Astrocyte of the cerebellum (primary cell): ENCODE results near the gene FAM3A.
"Not testable (repeated sequence)": the region's sequence is repeated elsewhere in the genome, so short reads cannot be mapped to it uniquely, and the experiment has no call there.

Source experiments
- DNase-seq: peaks from one replicate; pipeline ENCODE4 v3.0.0-alpha.2; 2011; ENCODE audit warnings: low read depth
- H3K4me3 ChIP-seq: 2 replicates; pipeline ENCODE4 v1.5.1; 2011; ENCODE audit warnings: mild to moderate bottlenecking, low read depth, low read length, moderate library complexity
- CTCF ChIP-seq: IDR thresholded peaks from 2 replicates; pipeline ENCODE4 v1.5.1; 2012; ENCODE audit warnings: low read length, low read depth, moderate library complexity, mild to moderate bottlenecking; ENCODE audit errors: missing control alignments
- in situ Hi-C: cut with HindIII; loops from 2 replicates; pipeline ENCODE4 v1.10.0; 2017; ENCODE audit warnings: low sequenced_read_pairs

Gene FAM3A

GRCh38 chrX:154515966-154516655 lies at the start of gene FAM3A:
Gene FAM3A (minus strand): TSS chrX:154516232. CDS start chrX:154515772, 460 bp downstream.
- H3K4me3 ChIP-seq = peak within 1 kb of the TSS; percentile 59
- peak; percentile 55 for DNase-seq
- TF ChIP-seq CTCF = no peak
- in situ Hi-C loops = no loop called here

- H3K4me3 ChIP-seq, in situ Hi-C loops, DNase-seq: not testable (repeated sequence)
These were observed 46.3 kb upstream of the FAM3A start for GRCh38 chrX:154562295-154562694.

- H3K4me3 ChIP-seq, in situ Hi-C loops, DNase-seq: not testable (repeated sequence)
These were observed 44.3 kb upstream of the FAM3A start for GRCh38 chrX:154560326-154560725.

- not testable (repeated sequence) for H3K4me3 ChIP-seq
These were observed 42.9 kb upstream of the FAM3A start for GRCh38 chrX:154558896-154559295.

GRCh38 chrX:154558060-154558690 lies 42.1 kb upstream of the FAM3A start:
- in situ Hi-C loops, DNase-seq, H3K4me3 ChIP-seq: not testable (repeated sequence)

More at GRCh38 chrX:154558896-154559295, 42.9 kb upstream of the FAM3A start:
- DNase-seq, in situ Hi-C loops: not testable (repeated sequence)

- DNase-seq, in situ Hi-C loops, H3K4me3 ChIP-seq: not testable (repeated sequence)
These were observed 36.2 kb upstream of the FAM3A start for GRCh38 chrX:154552112-154552806.

- TF ChIP-seq CTCF = no peak
- DNase-seq = no peak
- in situ Hi-C loops = no loop called here
- no peak overlapping the region for H3K4me3 ChIP-seq
These were observed 33.7 kb upstream of the FAM3A start for GRCh38 chrX:154549766-154550165.

- in situ Hi-C loops = no loop called here
- peak overlapping the region; percentile 75 for H3K4me3 ChIP-seq
- no peak for TF ChIP-seq CTCF
- no peak for DNase-seq
These were observed 31.9 kb upstream of the FAM3A start for GRCh38 chrX:154548028-154548316.

GRCh38 chrX:154547245-154548027 lies 31.4 kb upstream of the FAM3A start, which contains the start of gene IKBKG:
Gene IKBKG (plus strand): TSS chrX:154547620. CDS start chrX:154552003, 4,383 bp downstream.
- peak within 1 kb of the TSS; percentile 75 for H3K4me3 ChIP-seq
- TF ChIP-seq CTCF = no peak
- DNase-seq = peak; percentile 56
- in situ Hi-C loops = no loop called here
